Glomerular endothelial cell (primary cell): ENCODE results near the gene TDP2. TPM values are rescaled to one million over a fixed set of nuclear protein-coding genes. Genes with fewer than 3 reads are reported as not detected.

Experiments used
- DNase-seq: peaks from one replicate; pipeline ENCODE4 v3.0.0-alpha.2; 2011; ENCODE audit warnings: low read depth, low spot score; ENCODE audit errors: extremely low read depth
- total RNA-seq: library from RNA; depleted of rRNA; stranded (reverse); fragments of >200 nt; gene quantifications from 2 replicates; pipeline ENCODE4 v1.2.3, GENCODE V29; 2015

TDP2 gene
- total RNA-seq, 1 donor from 2014 or later: 24.2 TPM

GRCh38 chr6:24606200-24606930 is 60.3 kb downstream of the TDP2 start:
- no peak for DNase-seq

GRCh38 chr6:24603241-24603640 is 63.5 kb downstream of the TDP2 start:
- no peak for DNase-seq

DNA sequence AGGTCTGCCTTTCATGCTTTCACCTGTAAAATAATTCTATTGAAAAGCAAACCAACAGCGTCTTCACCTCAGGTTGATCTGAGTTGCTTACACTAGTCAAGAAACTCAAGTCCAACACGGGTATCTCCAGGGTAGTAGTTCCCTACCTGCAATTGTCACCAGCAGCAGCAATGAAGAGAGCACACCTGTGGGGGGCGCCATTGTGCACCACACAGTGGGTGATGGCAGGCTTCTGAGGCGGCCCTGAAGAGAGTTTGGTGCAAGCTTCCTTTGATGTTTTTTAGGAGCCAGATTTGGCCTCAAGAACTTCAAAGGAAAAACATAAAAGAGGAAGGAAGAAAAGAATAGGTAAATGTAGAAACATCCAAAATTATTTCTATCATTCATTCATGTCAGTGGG is 65.8 kb downstream of the TDP2 start:
- no peak for DNase-seq

Other genes with a start within 250 kb of the TDP2 start
- 0.18 TPM in 1 of 2 replicates, not detected in the other for gene GPLD1, start 177.3 kb downstream of the TDP2 start, total RNA-seq
- gene ALDH5A1, start 171.9 kb downstream of the TDP2 start, total RNA-seq: 1.3 and 1.7 TPM in 2 replicates
- not detected in 2 replicates for gene KIAA0319, start 20.7 kb downstream of the TDP2 start, total RNA-seq
- 6.9 and 15.1 TPM in 2 replicates for gene ACOT13, start 178 bp upstream of the TDP2 start, total RNA-seq
- gene C6orf62, start 52.3 kb upstream of the TDP2 start, total RNA-seq: 66.2 and 74.0 TPM in 2 replicates
- gene GMNN, start 108.0 kb upstream of the TDP2 start, total RNA-seq: 8.7 and 20.0 TPM in 2 replicates
- gene ARMH2, start 132.0 kb upstream of the TDP2 start, total RNA-seq: not detected in 2 replicates